ENCODE results near the gene SLC10A7.

DNA sequence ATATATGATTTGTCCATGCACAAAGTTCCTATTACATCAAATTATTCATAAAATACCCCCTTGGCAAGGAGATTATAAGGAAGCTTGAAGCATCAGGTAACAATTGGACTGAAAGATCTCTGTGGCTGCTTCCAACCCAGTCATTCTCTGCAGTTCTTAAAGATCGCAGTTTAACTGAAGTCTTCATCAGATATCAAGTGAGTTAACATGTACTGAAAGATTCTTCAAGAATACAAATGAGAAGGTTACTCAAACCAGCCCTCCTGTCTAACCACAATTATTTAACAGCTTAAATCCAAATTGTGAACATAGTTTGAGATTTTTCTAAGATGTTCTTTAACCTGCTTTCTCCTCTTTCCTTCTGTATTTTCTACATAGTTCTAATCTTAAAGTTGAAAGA is 56.1 kb downstream of the SLC10A7 start:
- TF ChIP-seq ZC3H10 (CRISPR knock-in tag; IDR thresholded peaks at IDR 0.05): no peak
- no peak for TF ChIP-seq OSR1 (CRISPR knock-in tag; IDR thresholded peaks at IDR 0.05)
- TF ChIP-seq, protein P1, sequence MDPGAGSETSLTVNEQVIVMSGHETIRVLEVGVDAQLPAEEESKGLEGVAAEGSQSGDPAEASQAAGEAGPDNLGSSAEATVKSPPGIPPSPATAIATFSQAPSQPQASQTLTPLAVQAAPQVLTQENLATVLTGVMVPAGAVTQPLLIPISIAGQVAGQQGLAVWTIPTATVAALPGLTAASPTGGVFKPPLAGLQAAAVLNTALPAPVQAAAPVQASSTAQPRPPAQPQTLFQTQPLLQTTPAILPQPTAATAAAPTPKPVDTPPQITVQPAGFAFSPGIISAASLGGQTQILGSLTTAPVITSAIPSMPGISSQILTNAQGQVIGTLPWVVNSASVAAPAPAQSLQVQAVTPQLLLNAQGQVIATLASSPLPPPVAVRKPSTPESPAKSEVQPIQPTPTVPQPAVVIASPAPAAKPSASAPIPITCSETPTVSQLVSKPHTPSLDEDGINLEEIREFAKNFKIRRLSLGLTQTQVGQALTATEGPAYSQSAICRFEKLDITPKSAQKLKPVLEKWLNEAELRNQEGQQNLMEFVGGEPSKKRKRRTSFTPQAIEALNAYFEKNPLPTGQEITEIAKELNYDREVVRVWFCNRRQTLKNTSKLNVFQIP (CRISPR knock-in tag; IDR thresholded peaks at IDR 0.05; ENCODE audit: borderline replicate concordance, low read depth): no peak
- TF ChIP-seq CREB5 (CRISPR knock-in tag; IDR thresholded peaks at IDR 0.05; ENCODE audit: low read depth): no peak
- TF ChIP-seq CSDC2 (CRISPR knock-in tag; IDR thresholded peaks at IDR 0.05): no peak
- no peak for TF ChIP-seq ARNTL (CRISPR knock-in tag; IDR thresholded peaks at IDR 0.05; ENCODE audit: borderline replicate concordance, low read depth)
- TF ChIP-seq TCF4 (CRISPR knock-in tag; IDR thresholded peaks at IDR 0.05; ENCODE audit: borderline replicate concordance): no peak
- no peak for TF ChIP-seq ESRRG (CRISPR knock-in tag; IDR thresholded peaks at IDR 0.05)
- no peak for TF ChIP-seq SNAI2 (CRISPR knock-in tag; IDR thresholded peaks at IDR 0.05)
- TF ChIP-seq, protein P2, sequence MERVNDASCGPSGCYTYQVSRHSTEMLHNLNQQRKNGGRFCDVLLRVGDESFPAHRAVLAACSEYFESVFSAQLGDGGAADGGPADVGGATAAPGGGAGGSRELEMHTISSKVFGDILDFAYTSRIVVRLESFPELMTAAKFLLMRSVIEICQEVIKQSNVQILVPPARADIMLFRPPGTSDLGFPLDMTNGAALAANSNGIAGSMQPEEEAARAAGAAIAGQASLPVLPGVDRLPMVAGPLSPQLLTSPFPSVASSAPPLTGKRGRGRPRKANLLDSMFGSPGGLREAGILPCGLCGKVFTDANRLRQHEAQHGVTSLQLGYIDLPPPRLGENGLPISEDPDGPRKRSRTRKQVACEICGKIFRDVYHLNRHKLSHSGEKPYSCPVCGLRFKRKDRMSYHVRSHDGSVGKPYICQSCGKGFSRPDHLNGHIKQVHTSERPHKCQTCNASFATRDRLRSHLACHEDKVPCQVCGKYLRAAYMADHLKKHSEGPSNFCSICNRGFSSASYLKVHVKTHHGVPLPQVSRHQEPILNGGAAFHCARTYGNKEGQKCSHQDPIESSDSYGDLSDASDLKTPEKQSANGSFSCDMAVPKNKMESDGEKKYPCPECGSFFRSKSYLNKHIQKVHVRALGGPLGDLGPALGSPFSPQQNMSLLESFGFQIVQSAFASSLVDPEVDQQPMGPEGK (CRISPR knock-in tag; IDR thresholded peaks at IDR 0.05; ENCODE audit: borderline replicate concordance): no peak
- no peak for TF ChIP-seq CSRNP3 (CRISPR knock-in tag; IDR thresholded peaks at IDR 0.05)
- TF ChIP-seq ZFP30 (CRISPR knock-in tag; IDR thresholded peaks at IDR 0.05): no peak
- TF ChIP-seq ISL1 (CRISPR knock-in tag; IDR thresholded peaks at IDR 0.05): no peak
